ENCODE measurements around the gene PSAPL1. TPM values are rescaled to one million over a fixed set of nuclear protein-coding genes. Genes with fewer than 3 reads are reported as not detected.

The PSAPL1 gene
- total and polyA plus RNA-seq, 9 of the 15 experiments (the other 6 are each of a cell fraction or from before 2014, with no cell fraction given): not detected

GRCh38 chr4:7382634-7383014 is 52.1 kb downstream of the PSAPL1 start:
- intact Hi-C loops (cut with micrococcal nuclease): no loop called here
- DNase-seq (ENCODE audit: extremely low read depth in 1 of 4, low spot score in 3 of 4) (no peak), FAIRE-seq (no peak), ATAC-seq (no peak)
- Histone ChIP-seq H2AFZ (ENCODE audit: low read depth, low read length) (no peak overlapping the region), H3K9me1 (ENCODE audit: control insufficient read depth, insufficient read depth, low read length) (no peaks in the 10 kb centered on the region), H3K4me2 (ENCODE audit: insufficient read depth, low read length) (no peak overlapping the region), H4K20me1 (replicated peaks; ENCODE audit: control insufficient read depth, insufficient read depth, low read length) (0 out of 2 replicates have a peak, but pooled peaks cover 5% of the 10 kb centered on the region), H3K9me3 (replicated peaks; ENCODE audit: control insufficient read depth, insufficient read depth, low read depth, low read length) (0 out of 2 replicates have a peak, but pooled peaks cover 2% of the 10 kb centered on the region), H3K9ac (ENCODE audit: insufficient read depth in 1 of 2, low read depth in 2 of 2, low read length in 2 of 2) (no peak overlapping the region), H3K4me3 (no peak overlapping the region), H3K27ac (ENCODE audit: extremely low read depth, low read depth, low read length) (no peak overlapping the region), H3K36me3 (ENCODE audit: control insufficient read depth, insufficient read depth, low read length) (no peaks in the 10 kb centered on the region), H3K27me3 (ENCODE audit: control insufficient read depth in 2 of 2, insufficient read depth in 2 of 2, low read length in 2 of 2) (peaks cover under 1 to 19% of the 10 kb centered on the region in 2 experiments; a peak in 4 of 5 replicates), H3K4me1 (replicated peaks in 1 of 2; ENCODE audit: control insufficient read depth in 2 of 2, insufficient read depth in 2 of 2, low read length in 2 of 2) (no peaks in the 10 kb centered on the region), H3K79me2 (ENCODE audit: control insufficient read depth, insufficient read depth, low read length) (no peaks in the 10 kb centered on the region)
- ChIA-PET CTCF (ENCODE audit: low intra/inter-chr PET ratio) (no interaction called here), POLR2A (interaction anchor here (0.8 kb wide), 1 partner anchor 43 kb away, joined by 3 read pairs; no protein-coding TSS in a partner anchor)
- in situ Hi-C loops (cut with MboI): no loop called here
- TF ChIP-seq KHSRP (IDR thresholded peaks at IDR 0.05) (no peak), MEF2D (tag; conservative IDR thresholded peaks at IDR 0.05; ENCODE audit: low read depth) (no peak), CTBP1 (IDR thresholded peaks at IDR 0.05; ENCODE audit: borderline replicate concordance) (no peak), SRSF1 (IDR thresholded peaks at IDR 0.05; ENCODE audit: low read depth, low read length) (no peak), SMARCA5 (IDR thresholded peaks at IDR 0.05) (no peak), USF1 (CRISPR knock-in tag; IDR thresholded peaks at IDR 0.05) (no peak), MECOM (CRISPR knock-in tag; IDR thresholded peaks at IDR 0.05) (no peak), SREBF1 (IDR thresholded peaks at IDR 0.05; ENCODE audit: borderline replicate concordance, low read depth, low read length) (no peak), ZNF174 (CRISPR knock-in tag; IDR thresholded peaks at IDR 0.05) (no peak), SPI1 (IDR thresholded peaks at IDR 0.05; ENCODE audit: borderline replicate concordance, low read depth, low read length) (no peak), PHB2 (IDR thresholded peaks at IDR 0.05; ENCODE audit: low read depth) (no peak), PHF20 (IDR thresholded peaks at IDR 0.05; ENCODE audit: partially characterized antibody) (no peak), SETDB1 (IDR thresholded peaks at IDR 0.05; ENCODE audit: low read length) (no peak)
- no TSS peak for BruUV-seq (replicated peaks)
- 4% methylated on average over 5 of the region's 8 CpGs for WGBS (ENCODE audit: insufficient coverage, low coverage, missing lambda C conversion rate)
